D721Med (cell line): ENCODE results near the gene DLAT.

ENCODE experiments used
- DNase-seq: peaks from one replicate; pipeline ENCODE4 v3.0.0; 2011; ENCODE audit warnings: low spot score; ENCODE audit not compliant: insufficient read length
- FAIRE-seq: peaks from 2 replicates; lab custom pipeline; 2011; peaks lifted over from hg19 to GRCh38; lab: Jason Lieb, UNC
- TF ChIP-seq, protein P1 (sequence below): IDR thresholded peaks from 2 replicates; pipeline ENCODE4 v1.5.1; 2012; ENCODE audit warnings: mild to moderate bottlenecking, control low read depth; ENCODE audit not compliant: insufficient read depth; ENCODE audit errors: missing control alignments

Gene DLAT

DNA sequence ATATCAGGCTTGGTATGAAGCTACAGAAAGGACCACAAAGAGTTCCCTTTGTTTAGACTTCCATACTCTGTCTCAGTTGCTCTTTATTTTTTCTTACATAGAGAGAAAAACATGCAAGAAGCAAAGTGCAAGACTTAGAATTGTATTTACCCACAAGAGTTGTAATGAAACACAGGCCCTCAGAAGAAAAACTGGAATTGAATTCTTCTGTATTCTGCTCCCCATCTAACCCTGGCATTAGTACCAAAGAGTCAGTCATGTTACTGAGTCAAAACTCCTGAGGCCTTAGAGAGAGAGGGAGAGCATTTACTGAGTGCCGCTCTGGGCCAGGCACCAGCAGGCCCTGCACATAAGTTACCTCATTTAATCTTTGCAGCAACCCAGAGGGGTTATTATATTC lies 43.9 kb upstream of the DLAT start:
- TF ChIP-seq, protein P1, sequence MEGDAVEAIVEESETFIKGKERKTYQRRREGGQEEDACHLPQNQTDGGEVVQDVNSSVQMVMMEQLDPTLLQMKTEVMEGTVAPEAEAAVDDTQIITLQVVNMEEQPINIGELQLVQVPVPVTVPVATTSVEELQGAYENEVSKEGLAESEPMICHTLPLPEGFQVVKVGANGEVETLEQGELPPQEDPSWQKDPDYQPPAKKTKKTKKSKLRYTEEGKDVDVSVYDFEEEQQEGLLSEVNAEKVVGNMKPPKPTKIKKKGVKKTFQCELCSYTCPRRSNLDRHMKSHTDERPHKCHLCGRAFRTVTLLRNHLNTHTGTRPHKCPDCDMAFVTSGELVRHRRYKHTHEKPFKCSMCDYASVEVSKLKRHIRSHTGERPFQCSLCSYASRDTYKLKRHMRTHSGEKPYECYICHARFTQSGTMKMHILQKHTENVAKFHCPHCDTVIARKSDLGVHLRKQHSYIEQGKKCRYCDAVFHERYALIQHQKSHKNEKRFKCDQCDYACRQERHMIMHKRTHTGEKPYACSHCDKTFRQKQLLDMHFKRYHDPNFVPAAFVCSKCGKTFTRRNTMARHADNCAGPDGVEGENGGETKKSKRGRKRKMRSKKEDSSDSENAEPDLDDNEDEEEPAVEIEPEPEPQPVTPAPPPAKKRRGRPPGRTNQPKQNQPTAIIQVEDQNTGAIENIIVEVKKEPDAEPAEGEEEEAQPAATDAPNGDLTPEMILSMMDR = no peak
- FAIRE-seq (no peak), DNase-seq (no peak)

DNA sequence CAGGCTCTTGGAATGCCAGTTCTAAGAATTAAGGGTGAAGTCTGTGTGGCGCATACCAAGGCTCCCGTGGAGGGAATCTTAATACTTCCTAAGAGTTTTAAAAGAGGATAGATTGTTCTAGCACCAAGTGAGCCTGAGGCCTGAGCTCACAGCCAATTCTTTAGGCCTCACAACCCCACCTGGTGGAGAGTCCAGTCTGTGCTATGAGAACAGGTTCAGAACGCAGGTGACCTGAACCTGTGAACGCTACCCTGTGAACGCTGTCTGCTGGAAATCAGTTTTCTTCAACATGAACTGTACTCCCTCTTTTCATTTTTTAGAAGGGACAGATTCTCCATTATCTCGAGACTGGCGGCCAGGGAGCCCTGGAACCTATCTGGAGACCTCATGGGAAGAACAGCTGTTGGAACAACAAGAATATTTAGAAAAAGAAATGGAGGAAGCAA lies 43.2 kb upstream of the DLAT start:
- TF ChIP-seq, protein P1 = peak; percentile 80
- FAIRE-seq (no peak), DNase-seq (no peak)

GRCh38 chr11:111982541-111983186 lies 42.5 kb upstream of the DLAT start:
- TF ChIP-seq, protein P1 = no peak
- DNase-seq = no peak
- FAIRE-seq = no peak

DNA sequence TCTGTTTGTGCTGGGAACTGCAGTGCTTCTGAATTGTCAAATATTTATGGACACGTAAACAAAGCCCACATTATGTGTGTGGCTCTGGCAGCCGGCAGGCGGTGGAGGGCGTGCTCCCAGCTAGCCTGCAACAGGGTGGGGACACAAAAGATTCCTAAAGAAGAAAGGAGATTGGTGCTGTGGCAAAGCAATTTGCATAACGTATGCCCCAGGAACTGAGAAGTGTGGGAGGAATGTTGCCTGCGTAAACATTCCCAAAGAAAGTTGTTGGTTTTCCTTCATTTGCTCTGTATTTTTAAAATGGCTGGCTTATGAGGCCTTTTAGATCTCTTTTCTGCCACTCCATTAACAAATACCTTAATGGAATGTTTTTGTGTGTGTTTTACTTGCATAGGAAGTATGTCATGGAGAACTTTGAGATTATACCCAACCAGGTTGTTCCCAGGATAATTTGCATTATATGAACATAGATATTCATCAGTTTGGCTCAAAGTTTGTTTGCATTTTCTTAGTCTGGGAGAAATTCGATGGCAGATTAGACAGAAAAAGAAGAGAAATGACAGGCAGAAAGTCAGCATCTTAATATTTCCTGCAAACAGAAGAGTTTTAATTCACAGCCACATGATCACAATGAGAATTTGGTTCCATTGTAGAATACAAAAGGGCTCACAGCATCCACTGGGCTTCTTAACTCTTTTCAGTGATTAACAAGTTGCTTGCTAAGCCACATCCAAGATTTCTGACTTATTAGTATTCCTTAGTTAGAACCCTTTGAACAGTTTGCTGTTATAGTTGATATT lies 41.8 kb upstream of the DLAT start:
- FAIRE-seq (no peak), DNase-seq (no peak)
- TF ChIP-seq, protein P1 = no peak

DNA sequence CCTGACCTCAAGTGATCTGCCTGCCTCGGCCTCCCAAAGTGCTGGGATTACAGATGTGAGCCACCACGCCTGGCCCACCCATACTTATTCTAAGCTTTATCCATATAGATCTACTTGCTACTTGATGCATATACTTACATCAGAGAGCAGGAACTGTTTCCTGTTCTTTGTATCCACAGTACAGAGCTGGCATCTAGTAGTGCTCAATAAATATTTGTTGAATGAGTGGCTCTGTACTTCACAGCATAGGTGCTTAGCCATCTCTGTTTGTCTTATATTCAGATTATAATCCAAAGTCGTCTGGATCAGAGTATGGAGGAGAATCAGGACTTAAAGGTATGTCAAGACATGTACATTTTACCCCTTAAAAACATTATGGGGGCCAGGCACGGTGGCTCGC lies 38.6 kb upstream of the DLAT start:
- FAIRE-seq (no peak), DNase-seq (no peak)
- TF ChIP-seq, protein P1 = no peak

GRCh38 chr11:111990381-111990780 lies 34.8 kb upstream of the DLAT start:
- DNase-seq (no peak), FAIRE-seq (no peak)
- TF ChIP-seq, protein P1 = no peak
